NT2/D1 (cell line): Measurements from ENCODE around the gene TMEM52.
"Not testable (repeated sequence)": the region's sequence is repeated elsewhere in the genome, so short reads cannot be mapped to it uniquely, and the experiment has no call there.

Experiments used
- DNase-seq: peaks from one replicate; pipeline ENCODE4 v3.0.0-alpha.2; 2011; ENCODE audit warnings: low read depth, low spot score
- H3K27me3 ChIP-seq: 2 replicates; pipeline ENCODE4 v1.6.0; 2011; ENCODE audit warnings: mild to moderate bottlenecking; ENCODE audit not compliant: insufficient read length, insufficient read depth
- H3K36me3 ChIP-seq: 2 replicates; pipeline ENCODE4 v1.6.1; 2011; ENCODE audit warnings: mild to moderate bottlenecking, low read length, mixed read lengths; ENCODE audit not compliant: insufficient read depth, insufficient read length
- H3K4me1 ChIP-seq: 2 replicates; pipeline ENCODE4 v1.5.1; 2011; ENCODE audit not compliant: insufficient read depth, insufficient read length
- H3K4me3 ChIP-seq: 2 replicates; pipeline ENCODE4 v1.5.1; 2011; ENCODE audit warnings: low read depth; ENCODE audit not compliant: insufficient read length
- H3K9ac ChIP-seq: 2 replicates; pipeline ENCODE4 v1.6.0; 2011; ENCODE audit warnings: low read depth; ENCODE audit not compliant: insufficient read length
- H3K9me3 ChIP-seq: 2 replicates; pipeline ENCODE4 v1.5.1; 2011; ENCODE audit warnings: mild to moderate bottlenecking, low read length; ENCODE audit not compliant: insufficient read depth
- SUZ12 ChIP-seq: IDR thresholded peaks from 2 replicates; pipeline ENCODE4 v1.6.1; 2011; ENCODE audit not compliant: insufficient read length, insufficient read depth; ENCODE audit errors: extremely low read depth
- YY1 ChIP-seq: IDR thresholded peaks from 2 replicates; pipeline ENCODE4 v1.6.1; 2011; ENCODE audit not compliant: insufficient read length, insufficient read depth
- ZNF274 ChIP-seq: IDR thresholded peaks from 2 replicates; pipeline ENCODE4 v1.6.1; 2011; ENCODE audit warnings: mild to moderate bottlenecking, low read depth, low read length

The TMEM52 gene

DNA sequence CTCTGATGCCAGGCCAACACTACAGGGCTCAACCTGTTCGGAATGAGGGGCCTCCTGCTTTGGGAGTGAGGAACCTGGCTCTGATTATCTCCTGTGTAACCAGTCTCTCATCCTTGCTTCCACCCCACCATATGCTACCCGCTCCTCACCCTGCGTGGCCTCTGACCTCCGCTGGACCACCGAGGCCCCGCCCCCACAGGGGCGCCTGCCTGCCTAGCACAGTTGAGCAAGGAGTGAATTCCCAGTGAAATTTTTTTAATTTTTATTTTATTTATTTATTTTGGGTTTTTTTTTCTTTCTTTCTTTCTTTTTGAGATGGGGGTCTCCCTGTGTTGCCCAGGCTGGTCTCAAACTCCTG, 26.3 kb downstream of the TMEM52 start:
- Histone ChIP-seq H3K27me3 (no peaks in the 10 kb centered on the region), H3K36me3 (peaks cover 7% of the 10 kb centered on the region), H3K9me3 (no peaks in the 10 kb centered on the region), H3K9ac (no peak overlapping the region), H3K4me1 (peaks cover 22% of the 10 kb centered on the region), H3K4me3 (no peak overlapping the region)
- DNase-seq: no peak
- TF ChIP-seq YY1 (no peak), SUZ12 (no peak)

DNA sequence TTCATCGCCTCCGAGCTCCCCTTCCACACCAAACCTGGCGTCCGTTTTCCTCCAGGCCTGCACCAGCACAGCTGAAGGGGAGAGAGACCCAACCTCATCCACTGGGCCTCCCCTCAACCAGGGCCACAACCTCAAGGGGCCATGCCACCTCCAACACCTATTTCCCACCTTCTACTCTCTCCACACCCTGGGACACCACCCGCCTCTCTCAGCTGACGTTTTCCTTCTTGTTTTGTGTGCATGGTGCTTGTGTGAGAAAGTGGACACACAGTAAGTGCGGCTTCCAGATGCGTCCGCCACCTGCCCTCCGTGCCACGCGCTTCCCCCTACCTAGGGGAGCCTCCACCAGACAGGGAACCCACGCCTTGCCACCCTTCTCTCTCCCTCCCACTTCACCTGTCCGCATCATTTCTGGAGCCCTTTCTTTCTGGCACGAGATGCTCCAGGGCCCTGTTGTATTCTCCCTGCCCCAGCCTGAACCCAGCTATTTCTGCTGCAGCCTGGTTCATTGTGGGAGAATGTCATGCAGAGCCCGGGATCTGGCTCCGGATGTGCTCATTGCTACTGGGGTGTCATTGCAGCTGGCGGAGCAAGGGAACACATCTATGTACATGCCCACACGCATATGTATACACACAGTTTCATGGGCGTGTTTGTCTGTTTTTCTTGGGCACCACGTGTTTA, 26.9 kb downstream of the TMEM52 start:
- no peak for DNase-seq
- Histone ChIP-seq H3K4me1 (peaks cover 22% of the 10 kb centered on the region), H3K9ac (peak overlapping the region; percentile 82)

DNA sequence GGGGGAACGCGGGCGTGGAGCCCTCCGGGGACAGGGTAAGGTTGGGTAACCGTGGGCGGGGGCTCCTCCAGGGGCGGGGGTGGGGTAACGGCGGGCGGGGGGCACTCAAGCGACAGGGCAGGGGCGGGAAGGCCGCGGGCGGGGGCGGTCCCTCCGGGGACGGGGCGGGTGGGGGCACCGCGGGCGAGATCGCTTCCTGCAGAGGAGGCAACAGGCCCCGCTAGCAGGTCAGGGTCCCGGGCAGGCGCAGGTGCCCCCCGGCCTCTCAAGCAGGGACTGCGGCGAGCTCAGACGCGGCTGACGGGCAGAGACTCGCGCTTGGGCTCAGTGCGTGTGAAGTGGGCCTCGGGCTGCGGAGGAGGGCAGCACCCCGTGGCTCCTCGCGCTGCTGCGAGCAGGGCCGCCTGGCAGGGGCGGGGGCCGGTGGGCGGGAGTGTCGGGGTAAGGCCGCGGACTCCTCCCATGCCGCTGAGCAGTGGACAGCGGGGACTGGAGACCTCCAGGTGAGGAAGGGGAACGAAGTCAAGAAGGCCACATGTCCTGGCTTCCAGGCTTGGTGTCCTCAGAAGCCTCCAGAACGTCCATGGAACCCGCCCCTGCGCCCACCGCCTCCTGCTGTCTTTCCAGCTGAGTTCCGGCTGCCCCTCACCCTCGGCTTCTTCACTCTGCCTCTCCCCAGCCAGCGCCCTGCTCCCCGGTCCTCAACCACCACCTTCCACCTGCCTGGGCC, 27.6 kb downstream of the TMEM52 start:
- no peak for DNase-seq
- peaks cover 7% of the 10 kb centered on the region for H3K36me3 ChIP-seq
- peak overlapping the region; percentile 67 for H3K4me3 ChIP-seq
- no peak for TF ChIP-seq ZNF274
- TF ChIP-seq YY1: no peak
- TF ChIP-seq SUZ12: no peak
- H3K9ac ChIP-seq: peak overlapping the region; percentile 82
- no peaks in the 10 kb centered on the region for H3K9me3 ChIP-seq
- H3K27me3 ChIP-seq: no peaks in the 10 kb centered on the region
- H3K4me1 ChIP-seq: peaks cover 22% of the 10 kb centered on the region

More for the DNA sequence above, 26.9 kb downstream of the TMEM52 start:
- TF ChIP-seq ZNF274: no peak
- no peak for TF ChIP-seq SUZ12
- no peak for TF ChIP-seq YY1
- no peaks in the 10 kb centered on the region for H3K9me3 ChIP-seq
- H3K36me3 ChIP-seq: peaks cover 7% of the 10 kb centered on the region
- peak overlapping the region; percentile 67 for H3K4me3 ChIP-seq
- H3K27me3 ChIP-seq: no peaks in the 10 kb centered on the region

DNA sequence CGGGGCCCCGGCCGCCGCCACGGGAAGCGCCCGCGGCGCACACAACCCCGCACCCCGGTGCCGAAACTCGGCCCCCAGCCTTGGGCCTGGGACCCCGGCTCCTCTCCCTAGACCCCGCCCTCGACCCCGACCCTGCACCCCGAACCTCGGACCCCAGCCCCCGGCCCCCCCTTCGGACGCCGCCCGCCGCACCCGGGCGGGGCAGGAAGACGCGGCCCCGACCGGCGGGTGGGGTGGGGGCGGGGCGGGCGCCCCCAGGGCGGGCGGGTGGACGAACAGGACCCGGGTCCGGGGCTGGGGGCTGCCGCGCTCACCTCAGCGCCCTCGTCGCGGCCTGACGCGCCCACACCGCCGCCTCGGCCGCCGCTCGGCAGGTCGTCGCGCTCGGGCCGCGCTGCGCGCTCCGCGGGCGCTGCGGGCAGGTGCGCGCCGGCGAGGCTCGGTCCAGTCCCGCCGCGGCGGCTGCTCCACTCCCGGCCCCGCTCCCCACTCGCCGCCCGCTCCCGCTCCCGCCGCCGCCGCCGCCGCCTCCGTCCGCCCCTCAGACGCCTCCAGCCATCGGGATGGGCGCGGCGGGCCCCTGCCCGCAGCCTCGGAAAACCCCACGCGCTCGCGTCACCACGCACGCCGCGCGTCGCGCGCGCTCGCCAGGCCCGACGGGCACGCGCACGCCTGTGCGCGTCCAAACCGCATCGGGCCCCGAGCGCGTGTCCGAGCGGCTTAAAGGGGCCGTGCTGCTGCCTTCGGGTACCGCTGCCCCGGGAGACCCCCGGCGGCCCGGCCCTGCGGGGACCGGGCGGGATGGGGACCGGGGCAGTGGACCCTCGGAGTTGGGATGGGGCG, 28.4 kb downstream of the TMEM52 start, which contains the start of gene GNB1:
TSS of gene GNB1 (minus strand) at position 582 of the 843 bp plus-strand sequence. CDS start 65,634 bp downstream, outside the sequence.
- TF ChIP-seq YY1 (no peak), SUZ12 (no peak), ZNF274 (no peak)
- Histone ChIP-seq H3K9me3 (no peaks in the 10 kb centered on the region), H3K4me1 (peaks cover 19% of the 10 kb centered on the region)

DNA sequence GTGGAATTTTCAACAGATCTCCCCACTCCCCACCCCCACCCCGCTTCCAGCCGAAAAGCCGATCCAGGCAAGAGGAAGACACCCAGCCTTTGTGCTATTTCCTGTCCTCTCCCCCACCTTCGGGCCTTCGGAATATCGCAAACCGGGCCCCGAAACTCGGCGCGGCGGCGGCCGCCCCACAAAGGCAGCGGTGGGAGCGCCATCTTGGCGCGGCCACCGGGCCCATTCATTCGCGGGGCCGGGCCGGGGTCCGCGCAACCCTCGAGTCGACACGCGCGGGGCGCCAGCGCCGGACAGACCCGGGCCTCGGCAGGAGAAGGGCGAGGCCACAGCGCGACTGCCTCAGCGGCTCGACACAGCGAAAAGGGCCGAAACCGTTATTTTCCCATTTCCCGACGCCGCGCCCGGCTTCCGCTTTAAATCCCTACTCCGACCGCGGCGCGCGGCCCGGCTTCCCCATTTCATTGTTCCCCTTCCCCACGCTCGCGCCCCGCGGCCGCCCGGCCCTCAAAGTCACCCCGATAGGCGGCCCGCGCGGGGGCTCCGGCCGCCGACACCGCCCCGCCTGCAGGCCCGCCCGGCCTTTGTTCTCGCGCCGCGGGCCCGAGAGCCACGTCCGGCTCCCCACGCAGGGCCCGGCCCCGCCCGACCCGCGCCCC, 29.1 kb downstream of the TMEM52 start:
- peak overlapping the region; percentile 82 for H3K4me3 ChIP-seq
- TF ChIP-seq SUZ12: no peak
- no peak for TF ChIP-seq YY1
- TF ChIP-seq ZNF274: no peak
- peak overlapping the region; percentile 95 for H3K9ac ChIP-seq
- H3K36me3 ChIP-seq: peaks cover 11% of the 10 kb centered on the region
- H3K27me3 ChIP-seq: no peaks in the 10 kb centered on the region
- no peak for DNase-seq
- H3K9me3 ChIP-seq: no peaks in the 10 kb centered on the region
- H3K4me1 ChIP-seq: peaks cover 12% of the 10 kb centered on the region

More for the DNA sequence above, 28.4 kb downstream of the TMEM52 start, which contains the start of gene GNB1:
- Histone ChIP-seq H3K9ac (peak within 1 kb of the TSS; percentile 95), H3K4me3 (peak within 1 kb of the TSS; percentile 82), H3K36me3 (peaks cover 11% of the 10 kb centered on the region), H3K27me3 (no peaks in the 10 kb centered on the region)
- peak; percentile 71 for DNase-seq

DNA sequence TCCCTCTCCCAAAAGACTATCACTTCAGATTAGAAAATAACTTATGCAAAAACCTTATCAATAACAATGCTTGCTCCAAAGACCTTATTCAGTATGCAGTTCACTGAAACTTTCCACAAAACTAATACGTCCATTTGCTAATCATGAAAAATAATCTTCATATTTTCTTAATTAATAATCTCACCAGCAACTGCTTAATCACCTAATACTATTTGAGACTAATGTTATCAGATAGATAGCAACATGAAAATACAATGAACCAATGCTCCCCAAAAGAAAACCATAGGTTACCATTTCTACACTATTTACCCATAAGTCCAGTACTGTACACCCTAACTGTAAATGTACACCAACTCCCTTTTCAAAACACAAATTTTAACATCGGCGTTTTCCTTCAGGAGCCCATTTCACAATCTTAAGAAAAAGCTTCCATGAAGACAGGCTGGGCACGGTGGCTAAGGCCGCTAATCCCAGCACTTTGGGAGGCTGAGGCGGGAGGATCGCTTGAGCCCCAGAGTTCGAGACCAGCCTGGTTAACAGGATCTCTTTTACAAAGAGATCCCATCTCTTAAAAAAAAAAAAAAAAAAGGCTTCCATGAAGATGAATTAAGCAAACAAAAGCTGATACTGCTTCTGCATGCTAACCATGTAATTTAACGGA, 29.9 kb downstream of the TMEM52 start:
- Histone ChIP-seq H3K9ac (peak overlapping the region; percentile 95), H3K27me3 (no peaks in the 10 kb centered on the region), H3K4me1 (peaks cover 12% of the 10 kb centered on the region), H3K9me3 (no peaks in the 10 kb centered on the region), H3K36me3 (peaks cover 11% of the 10 kb centered on the region), H3K4me3 (peak overlapping the region; percentile 82)
- no peak for DNase-seq
- TF ChIP-seq SUZ12 (no peak), ZNF274 (no peak), YY1 (no peak)

DNA sequence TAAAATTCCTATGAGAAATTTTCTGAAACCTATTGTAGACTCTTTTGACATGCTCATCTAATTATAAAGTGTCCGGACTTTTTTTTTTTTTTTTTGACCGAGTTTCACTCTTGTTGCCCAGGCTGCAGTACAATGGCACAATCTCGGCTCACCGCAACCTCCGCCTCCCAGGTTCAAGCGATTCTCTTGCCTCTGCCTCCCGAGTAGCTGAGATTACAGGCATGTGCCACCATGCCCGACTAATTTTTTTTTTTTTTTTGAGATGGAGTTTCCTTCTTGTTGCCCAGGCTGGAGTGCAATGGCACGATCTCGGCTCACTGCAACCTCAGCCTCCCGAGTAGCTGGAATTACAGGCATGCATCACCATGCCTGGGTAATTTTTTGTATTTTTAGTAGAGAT, 35.2 kb downstream of the TMEM52 start:
- H3K27me3 ChIP-seq, DNase-seq, H3K4me1 ChIP-seq, H3K9ac ChIP-seq, H3K4me3 ChIP-seq, H3K9me3 ChIP-seq: not testable (repeated sequence)
- H3K36me3 ChIP-seq: peaks cover 21% of the 10 kb centered on the region
